GM12878 (cell line): ENCODE data around the gene FAM221A. TPM values are rescaled to one million over a fixed set of nuclear protein-coding genes. Genes with fewer than 3 reads are reported as not detected.

ENCODE experiments used
- ATAC-seq: fragments of 200-7000 bp; cut with Tn5 transposase; 3 replicates; pipeline ENCODE4 v1.9.1; 2020; ENCODE audit warnings: mild to moderate bottlenecking, moderate library complexity
- BruUV-seq: library from RNA; stranded (reverse); fragments of 400-500 nt; replicated peaks from 2 replicates; lab custom pipeline; 2021; lab: Mats Ljungman, UMichigan
- CTCF ChIA-PET: fragments of 300-600 bp; sonication (Branson Sonifier 250); formaldehyde crosslinking; extraction: SDS; loops from one replicate; lab custom pipeline; 2021; ENCODE audit warnings: inconsistent platforms; lab: Yijun Ruan, JAX
- POLR2A ChIA-PET: fragments of 350-600 bp; formaldehyde crosslinking; extraction: SDS; loops from one replicate; lab custom pipeline; 2021; ENCODE audit warnings: inconsistent platforms; lab: Charles Lee
- RAD21 ChIA-PET: fragments of 300-600 bp; sonication (Branson Sonifier 250); formaldehyde crosslinking; loops from one replicate; lab custom pipeline; 2023; ENCODE audit warnings: antibody characterized with exemption; ENCODE audit not compliant: unreplicated experiment; lab: Charles Lee
- SMC1A ChIA-PET: fragments of 300-600 bp; sonication (Branson Sonifier 250); formaldehyde crosslinking; loops from one replicate; lab custom pipeline; 2023; ENCODE audit not compliant: unreplicated experiment, uncharacterized antibody; lab: Charles Lee
- DNase-seq: peaks from one replicate; pipeline ENCODE4 v3.0.0-alpha.2; 2011; ENCODE audit warnings: low read depth, low spot score
- FAIRE-seq: peaks from 3 replicates; lab custom pipeline; 2011; peaks lifted over from hg19 to GRCh38; lab: Jason Lieb, UNC
- H2AFZ ChIP-seq: 2 replicates; pipeline ENCODE4 v1.6.0; 2011; ENCODE audit warnings: low read depth, low read length, control low read depth; ENCODE audit not compliant: control insufficient read depth
- H3K27ac ChIP-seq: 2 replicates; pipeline ENCODE4 v1.5.1; 2011; ENCODE audit warnings: control low read depth; ENCODE audit not compliant: control insufficient read depth, insufficient read depth
- H3K27me3 ChIP-seq, 2 experiments: replicated peaks in 1 of 2; 2 replicates each; pipeline versions ENCODE4 v1.6.0 to v1.6.1; 2011; ENCODE audit warnings: low read length in 1 of 2; ENCODE audit not compliant: control insufficient read depth in 2 of 2, insufficient read depth in 2 of 2
- H3K36me3 ChIP-seq, 2 experiments: 2 replicates each; pipeline ENCODE4 v1.5.1; 2011; ENCODE audit warnings: low read length in 1 of 2; ENCODE audit not compliant: control insufficient read depth in 2 of 2, insufficient read depth in 2 of 2
- H3K4me1 ChIP-seq: 2 replicates; pipeline ENCODE4 v1.6.1; 2011; ENCODE audit warnings: mild to moderate bottlenecking, low read length, moderate library complexity, mixed read lengths; ENCODE audit not compliant: control insufficient read depth, insufficient read depth
- H3K4me2 ChIP-seq: 2 replicates; pipeline ENCODE4 v1.6.0; 2011; ENCODE audit warnings: control low read depth; ENCODE audit not compliant: control insufficient read depth, insufficient read depth
- H3K4me3 ChIP-seq: fragments of 200-600 bp; sonication (generic); 2 replicates; pipeline ENCODE4 v1.5.1; 2016
- H3K79me2 ChIP-seq: 2 replicates; pipeline ENCODE4 v1.6.0; 2011; ENCODE audit warnings: low read length; ENCODE audit not compliant: control insufficient read depth, insufficient read depth
- H3K9ac ChIP-seq: 2 replicates; pipeline ENCODE4 v1.8.0; 2011; ENCODE audit warnings: low read length, control low read depth, mixed read lengths; ENCODE audit not compliant: control insufficient read depth, insufficient read depth
- H3K9me3 ChIP-seq: replicated peaks from 3 replicates; pipeline ENCODE4 v1.5.1; 2011; ENCODE audit warnings: mild to moderate bottlenecking, low read length; ENCODE audit not compliant: control insufficient read depth, insufficient read depth
- H4K20me1 ChIP-seq: 2 replicates; pipeline ENCODE4 v1.6.0; 2011; ENCODE audit not compliant: control insufficient read depth, insufficient read depth
- ATF7 ChIP-seq: fragments of 450-650 bp; IDR thresholded peaks from 2 replicates; pipeline ENCODE4 v1.6.1; 2016; ENCODE audit warnings: low read depth, mild to moderate bottlenecking
- GABPA ChIP-seq: IDR thresholded peaks from 2 replicates; pipeline ENCODE4 v1.6.1; 2014; ENCODE audit warnings: antibody characterized with exemption, low read depth, mild to moderate bottlenecking, inconsistent platforms
- KAT2A ChIP-seq: conservative IDR thresholded peaks from 2 replicates; pipeline ENCODE4 v1.6.1; 2011; ENCODE audit warnings: low read depth, low read length; ENCODE audit not compliant: control insufficient read depth
- PAX5 ChIP-seq: IDR thresholded peaks from 2 replicates; pipeline ENCODE4 v1.6.1; 2011; ENCODE audit warnings: low read depth, low read length, borderline replicate concordance
- SIX5 ChIP-seq: IDR thresholded peaks from 2 replicates; pipeline ENCODE4 v1.6.1; 2011; ENCODE audit warnings: mild to moderate bottlenecking, low read depth, low read length, moderate library complexity; ENCODE audit not compliant: severe bottlenecking
- TAF1 ChIP-seq: IDR thresholded peaks from 2 replicates; pipeline ENCODE4 v1.6.1; 2011; ENCODE audit warnings: mild to moderate bottlenecking, low read depth, low read length, borderline replicate concordance
- TCF3 ChIP-seq: IDR thresholded peaks from 2 replicates; pipeline ENCODE4 v1.6.1; 2012; ENCODE audit warnings: low read depth, mild to moderate bottlenecking, low read length, borderline replicate concordance; ENCODE audit not compliant: insufficient read depth
- ZNF24 ChIP-seq: fragments of 450-650 bp; IDR thresholded peaks from 2 replicates; pipeline ENCODE4 v1.6.1; 2017; ENCODE audit warnings: antibody characterized with exemption, mild to moderate bottlenecking
- WGBS: methylation state at CpG from one replicate; pipeline ENCODE4 v1.1.6; 2016; ENCODE audit warnings: low lambda C conversion rate; ENCODE audit not compliant: insufficient replicate concordance, insufficient coverage; ENCODE audit errors: missing lambda C conversion rate; 5-methylcytosine and 5-hydroxymethylcytosine counted together
- in situ Hi-C: fragments of 300-500 bp; cut with MboI; formaldehyde crosslinking; loops from 9 replicates; pipeline ENCODE4 v1.14.3; 2018; ENCODE audit warnings: mixed read lengths
- intact Hi-C: fragments of 100-400 bp; cut with micrococcal nuclease; formaldehyde crosslinking; loops from one replicate; pipeline ENCODE4 v1.14.2; 2022; ENCODE audit not compliant: unreplicated experiment
- polyA plus RNA-seq, 11 experiments: library from polyadenylated mRNA; depleted of rRNA in 4 of 11; unstranded in 6 of 11; stranded (reverse) in 5 of 11; fragments of >200 nt; fragmentation: Nextera tagmentation in 4 of 11; fragmentation: Illumina TruSeq in 1 of 11; extraction: Ambion mirVana in 4 of 11; extraction: Trizol in 1 of 11; gene quantifications; 1 replicate in 1 of 11; 2 replicates in 10 of 11; pipeline versions ENCODE4 v1.2.1 to v1.2.3, GENCODE V29; 2011 to 2016; ENCODE audit warnings: inconsistent platforms in 2 of 11, missing spikeins in 2 of 11, low read depth in 1 of 11
- small RNA-seq: library from RNA; depleted of rRNA; stranded (forward); fragments of <200 nt; gene quantifications from one replicate; pipeline ENCODE3, GENCODE V24; 2014
- total RNA-seq, 4 experiments: library from RNA; depleted of rRNA in 3 of 4; stranded (reverse); fragments of >200 nt in 3 of 4; fragmentation: Illumina TruSeq in 1 of 4; extraction: Trizol in 1 of 4; gene quantifications; 2 replicates each; pipeline versions ENCODE4 v1.2.1 to v1.2.3, GENCODE V29; 2013 to 2021
- TF ChIP-seq, protein P1 (sequence below): fragments of 450-650 bp; IDR thresholded peaks from 2 replicates; pipeline ENCODE4 v1.6.1; 2017; ENCODE audit warnings: borderline replicate concordance

The FAM221A gene
- total and polyA plus RNA-seq, 10 of the 15 experiments (the other 5 are each of a cell fraction or from before 2014, with no cell fraction given): 6.3 to 16.7 (median 9.7) TPM

DNA sequence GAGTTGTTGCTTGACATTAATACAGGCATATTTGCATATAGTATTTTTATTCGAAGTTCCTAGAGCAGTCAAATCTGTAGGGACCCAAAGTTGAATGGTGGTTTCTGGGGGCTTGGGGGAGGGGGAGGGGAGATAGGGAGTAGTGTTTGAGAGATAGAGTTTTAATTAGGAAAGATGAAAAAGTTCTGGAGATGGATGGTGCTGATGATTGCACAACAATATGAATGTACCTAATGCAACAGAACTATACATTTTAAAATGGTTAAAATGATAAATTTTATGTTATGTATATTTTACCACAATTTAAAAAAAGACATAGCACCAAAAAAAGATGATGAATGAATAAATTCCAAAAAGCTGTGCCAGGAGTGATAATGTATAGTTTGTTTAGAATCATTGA is 71.9 kb downstream of the FAM221A start:
- ATAC-seq: no peak

More for the DNA sequence above, 71.9 kb downstream of the FAM221A start:
- in situ Hi-C loops (no loop called here), intact Hi-C loops (no loop called here)
- Histone ChIP-seq H2AFZ (no peak overlapping the region), H3K27me3 (no peaks in the 10 kb centered on the region), H3K36me3 (no peaks in the 10 kb centered on the region), H3K4me2 (no peak overlapping the region), H4K20me1 (no peaks in the 10 kb centered on the region), H3K4me3 (no peak overlapping the region), H3K27ac (no peak overlapping the region), H3K4me1 (no peaks in the 10 kb centered on the region), H3K9me3 (no peaks in the 10 kb centered on the region), H3K9ac (no peak overlapping the region), H3K79me2 (no peaks in the 10 kb centered on the region)
- no peak for FAIRE-seq
- no peak for TF ChIP-seq ATF7
- TF ChIP-seq TAF1: no peak
- TF ChIP-seq ZNF24: no peak
- no peak for TF ChIP-seq SIX5
- no peak for TF ChIP-seq PAX5
- TF ChIP-seq, protein P1, sequence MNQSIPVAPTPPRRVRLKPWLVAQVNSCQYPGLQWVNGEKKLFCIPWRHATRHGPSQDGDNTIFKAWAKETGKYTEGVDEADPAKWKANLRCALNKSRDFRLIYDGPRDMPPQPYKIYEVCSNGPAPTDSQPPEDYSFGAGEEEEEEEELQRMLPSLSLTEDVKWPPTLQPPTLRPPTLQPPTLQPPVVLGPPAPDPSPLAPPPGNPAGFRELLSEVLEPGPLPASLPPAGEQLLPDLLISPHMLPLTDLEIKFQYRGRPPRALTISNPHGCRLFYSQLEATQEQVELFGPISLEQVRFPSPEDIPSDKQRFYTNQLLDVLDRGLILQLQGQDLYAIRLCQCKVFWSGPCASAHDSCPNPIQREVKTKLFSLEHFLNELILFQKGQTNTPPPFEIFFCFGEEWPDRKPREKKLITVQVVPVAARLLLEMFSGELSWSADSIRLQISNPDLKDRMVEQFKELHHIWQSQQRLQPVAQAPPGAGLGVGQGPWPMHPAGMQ: no peak
- no peak for TF ChIP-seq GABPA
- TF ChIP-seq TCF3: no peak
- no peak for TF ChIP-seq KAT2A
- ChIA-PET POLR2A (no interaction called here), RAD21 (no interaction called here), CTCF (no interaction called here), SMC1A (no interaction called here)
- no peak for DNase-seq
- 0% methylated on average over 1 of the region's 1 CpG for WGBS
- BruUV-seq: no TSS peak

Small RNAs within 50 kb of the gene (small RNA-seq; reads per million reads assigned to genes)
- gene AC006026.2: not detected

Other genes starting within 250 kb of the FAM221A start
- gene IGF2BP3, start 209.7 kb upstream of the FAM221A start, total RNA-seq (2014; rRNA removed): 30.8 and 38.9 TPM in 2 replicates
- gene IGF2BP3, start 209.7 kb upstream of the FAM221A start, total RNA-seq (2014; rRNA removed; fragmentation: Illumina TruSeq; extraction: Trizol): 56.8 and 62.3 TPM in 2 replicates
- 48.5 and 49.7 TPM in 2 replicates for gene IGF2BP3, start 209.7 kb upstream of the FAM221A start, total RNA-seq (2021)
- 43.3 and 63.1 TPM in 2 replicates for gene IGF2BP3, start 209.7 kb upstream of the FAM221A start, polyA plus RNA-seq (2011; rRNA removed)
- gene IGF2BP3, start 209.7 kb upstream of the FAM221A start, polyA plus RNA-seq (2014; fragmentation: Illumina TruSeq; extraction: Trizol): 61.2 and 76.6 TPM in 2 replicates
- 1 to 10 TPM; 4.6 to 4.7 TPM for gene IGF2BP3, start 209.7 kb upstream of the FAM221A start, polyA plus RNA-seq (2014; fragmentation: Nextera tagmentation; extraction: Ambion mirVana)
- 41.4 and 43.1 TPM in 2 replicates for gene IGF2BP3, start 209.7 kb upstream of the FAM221A start, polyA plus RNA-seq (2014; rRNA removed)
- 10 to 100 TPM; 15.0 to 16.0 TPM for gene IGF2BP3, start 209.7 kb upstream of the FAM221A start, polyA plus RNA-seq (2016; fragmentation: Nextera tagmentation; extraction: Ambion mirVana)
- gene TRA2A, start 148.2 kb upstream of the FAM221A start, total RNA-seq (2014; rRNA removed): 25.0 TPM in 2 replicates
- 71.2 and 78.0 TPM in 2 replicates for gene TRA2A, start 148.2 kb upstream of the FAM221A start, total RNA-seq (2014; rRNA removed; fragmentation: Illumina TruSeq; extraction: Trizol)
- gene TRA2A, start 148.2 kb upstream of the FAM221A start, total RNA-seq (2021): 85.4 and 86.6 TPM in 2 replicates
- 97.1 and 111 TPM in 2 replicates for gene TRA2A, start 148.2 kb upstream of the FAM221A start, polyA plus RNA-seq (2011; rRNA removed)
- 224 and 533 TPM in 2 replicates for gene TRA2A, start 148.2 kb upstream of the FAM221A start, polyA plus RNA-seq (2014; fragmentation: Illumina TruSeq; extraction: Trizol)
- gene TRA2A, start 148.2 kb upstream of the FAM221A start, polyA plus RNA-seq (2014; fragmentation: Nextera tagmentation; extraction: Ambion mirVana): 10 to 100 TPM; 69.2 to 83.1 TPM
- gene TRA2A, start 148.2 kb upstream of the FAM221A start, polyA plus RNA-seq (2014; rRNA removed): 99.5 and 103 TPM in 2 replicates
- gene TRA2A, start 148.2 kb upstream of the FAM221A start, polyA plus RNA-seq (2016; fragmentation: Nextera tagmentation; extraction: Ambion mirVana): 100 to 1,000 TPM; 135 TPM
- gene CCDC126, start 82.8 kb upstream of the FAM221A start, total RNA-seq (2014; rRNA removed): 24.7 and 31.6 TPM in 2 replicates
- 23.4 and 23.5 TPM in 2 replicates for gene CCDC126, start 82.8 kb upstream of the FAM221A start, total RNA-seq (2014; rRNA removed; fragmentation: Illumina TruSeq; extraction: Trizol)
- gene CCDC126, start 82.8 kb upstream of the FAM221A start, total RNA-seq (2021): 21.7 and 21.8 TPM in 2 replicates
- 10.9 and 18.2 TPM in 2 replicates for gene CCDC126, start 82.8 kb upstream of the FAM221A start, polyA plus RNA-seq (2011; rRNA removed)
- 18.4 and 20.0 TPM in 2 replicates for gene CCDC126, start 82.8 kb upstream of the FAM221A start, polyA plus RNA-seq (2014; fragmentation: Illumina TruSeq; extraction: Trizol)
- 10 to 100 TPM; 34.3 to 49.9 TPM for gene CCDC126, start 82.8 kb upstream of the FAM221A start, polyA plus RNA-seq (2014; fragmentation: Nextera tagmentation; extraction: Ambion mirVana)
- gene CCDC126, start 82.8 kb upstream of the FAM221A start, polyA plus RNA-seq (2014; rRNA removed): 17.2 and 22.9 TPM in 2 replicates
- 10 to 100 TPM; 32.7 to 38.7 TPM for gene CCDC126, start 82.8 kb upstream of the FAM221A start, polyA plus RNA-seq (2016; fragmentation: Nextera tagmentation; extraction: Ambion mirVana)
- 0.11 and 0.17 TPM in 2 replicates for gene STK31, start 30.0 kb downstream of the FAM221A start, total RNA-seq (2014; rRNA removed)
- gene STK31, start 30.0 kb downstream of the FAM221A start, total RNA-seq (2014; rRNA removed; fragmentation: Illumina TruSeq; extraction: Trizol): 0.49 and 0.60 TPM in 2 replicates
- gene STK31, start 30.0 kb downstream of the FAM221A start, total RNA-seq (2021): 0.21 TPM in 2 replicates
- 0.24 and 0.35 TPM in 2 replicates for gene STK31, start 30.0 kb downstream of the FAM221A start, polyA plus RNA-seq (2011; rRNA removed)
- 0.16 and 0.44 TPM in 2 replicates for gene STK31, start 30.0 kb downstream of the FAM221A start, polyA plus RNA-seq (2014; fragmentation: Illumina TruSeq; extraction: Trizol)
- gene STK31, start 30.0 kb downstream of the FAM221A start, polyA plus RNA-seq (2014; fragmentation: Nextera tagmentation; extraction: Ambion mirVana): under 1 TPM; 0.08 to 0.15 TPM
- 0.15 and 0.35 TPM in 2 replicates for gene STK31, start 30.0 kb downstream of the FAM221A start, polyA plus RNA-seq (2014; rRNA removed)
- gene STK31, start 30.0 kb downstream of the FAM221A start, polyA plus RNA-seq (2016; fragmentation: Nextera tagmentation; extraction: Ambion mirVana): under 1 TPM in 1 of 2 experiments, not detected in 1; 0.17 TPM